A549 treated with Mapracorat at 1 μM for 4 hours (cell line): ENCODE measurements around the gene TNNC1. TPM values are rescaled to one million over a fixed set of nuclear protein-coding genes. Genes with fewer than 3 reads are reported as not detected.

Experiments
- total RNA-seq: library from RNA; stranded (reverse); fragments of 200-300 nt; extraction: Qiagen RNA extraction; gene quantifications from 5 replicates; pipeline ENCODE4 v1.2.3, GENCODE V29; 2022

Gene TNNC1
- 0.99 to 1.5 TPM (median 1.4 TPM) in 5 replicates for total RNA-seq

DNA sequence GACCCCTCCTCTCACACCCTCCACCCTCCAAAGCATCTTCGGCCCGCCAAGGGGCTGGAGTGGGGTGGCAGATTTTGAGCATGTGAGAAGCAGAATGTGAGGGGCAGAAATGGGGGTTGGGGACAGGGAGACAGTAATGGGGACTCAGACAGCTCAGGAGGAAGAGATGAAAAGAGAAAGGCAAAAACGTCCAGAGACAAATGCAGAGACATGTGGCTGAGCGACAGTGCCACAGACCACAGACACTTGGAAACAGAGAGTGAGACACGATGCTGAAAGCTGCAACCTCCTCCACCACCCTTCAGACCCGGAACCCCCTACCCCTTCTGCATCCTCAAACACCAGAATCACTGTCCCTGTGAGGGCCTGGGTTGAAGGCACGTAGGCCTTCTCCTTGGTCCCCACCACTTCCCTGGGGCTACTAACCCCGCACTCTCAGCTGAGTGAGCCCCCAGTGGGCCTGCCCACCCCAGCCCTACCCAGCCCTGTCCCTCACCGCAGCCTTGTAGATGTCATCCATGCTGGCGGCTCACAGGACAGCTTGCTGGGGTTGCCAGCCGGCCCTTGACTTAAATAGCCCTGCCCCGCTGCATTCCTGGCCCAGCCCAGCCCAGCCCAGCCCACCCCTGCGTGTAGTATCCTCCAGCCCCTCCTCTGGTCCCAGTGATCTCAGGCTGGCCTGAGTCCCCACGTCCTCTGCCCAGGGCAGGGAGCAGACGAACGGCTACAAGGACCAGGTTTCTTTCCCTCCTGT lies at the start of gene TNNC1:
TSS of gene TNNC1 (minus strand) at position 546 of the 754 bp plus-strand sequence. CDS start at position 520, 26 bp downstream.

DNA sequence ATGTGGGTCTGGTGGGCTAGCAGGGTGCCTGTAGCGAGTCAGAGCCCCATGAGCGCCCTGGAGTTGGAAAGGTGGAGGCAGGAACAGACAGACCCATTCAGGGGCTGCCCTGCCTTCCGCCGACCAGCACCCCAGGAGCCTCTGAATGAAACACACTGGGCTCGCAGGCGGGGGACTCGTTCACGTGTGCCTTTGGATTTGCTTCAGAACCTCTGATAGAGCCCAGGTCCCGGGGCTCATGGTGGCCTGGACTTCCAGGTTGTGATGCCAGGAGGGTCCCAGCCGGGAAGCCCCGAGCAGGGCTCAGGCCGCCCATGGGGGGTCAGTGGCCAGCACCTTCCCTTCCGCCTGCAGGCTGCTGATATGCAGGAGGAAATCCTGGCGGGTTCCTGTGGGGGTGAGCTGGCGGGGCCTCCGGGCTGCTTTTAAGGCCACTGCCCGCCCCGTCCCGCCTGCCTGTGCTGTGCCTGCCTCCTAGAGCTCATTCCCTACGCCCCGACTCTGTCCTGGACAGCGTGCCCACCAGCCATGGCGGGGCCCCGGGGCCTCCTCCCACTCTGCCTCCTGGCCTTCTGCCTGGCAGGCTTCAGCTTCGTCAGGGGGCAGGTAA lies 41.1 kb upstream of the TNNC1 start, which contains the start of gene STAB1:
TSS of gene STAB1 (plus strand) at position 453 of the 610 bp plus-strand sequence. CDS start at position 529, 76 bp downstream.

DNA sequence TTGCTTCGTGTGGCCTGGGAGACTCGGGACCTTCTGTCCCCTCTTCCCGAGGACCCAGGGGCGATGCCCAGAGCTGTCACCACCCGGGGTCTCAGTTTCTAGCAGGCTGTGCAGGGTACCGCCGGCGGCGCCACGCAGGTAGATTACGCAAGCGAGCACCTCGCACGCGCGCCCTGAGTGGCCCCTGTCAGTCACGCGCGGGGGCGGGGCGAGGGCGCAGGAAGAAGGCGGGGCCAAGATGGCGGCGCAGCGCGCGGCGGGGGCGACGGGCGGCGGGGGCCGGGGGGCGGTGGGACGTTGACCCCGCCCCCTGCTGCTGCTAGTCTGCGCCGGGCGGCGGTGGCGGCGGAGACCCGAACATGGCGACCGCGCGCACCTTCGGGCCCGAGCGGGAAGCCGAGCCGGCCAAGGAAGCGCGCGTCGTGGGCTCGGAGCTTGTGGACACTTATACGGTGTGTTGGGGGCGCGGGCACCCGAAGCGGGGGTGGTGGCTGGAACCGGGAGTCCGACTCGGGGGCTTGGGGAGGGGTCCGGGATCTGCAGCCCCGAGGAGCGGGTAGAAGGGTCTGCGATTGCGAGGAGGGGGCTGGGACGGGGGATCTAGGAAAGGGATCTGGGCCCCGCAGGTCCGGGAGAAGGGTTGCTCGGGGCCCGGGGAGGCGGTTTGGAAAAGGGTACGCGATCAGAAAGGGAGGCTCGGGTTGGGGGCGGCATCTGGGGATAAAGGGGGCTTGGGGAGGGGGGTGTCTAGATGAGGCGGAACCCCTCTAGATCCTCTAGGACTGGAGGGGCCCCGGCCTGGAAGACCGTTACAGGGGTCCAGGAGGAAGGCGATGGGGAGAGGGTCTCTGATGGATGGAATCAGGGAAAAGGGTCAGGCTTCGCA lies 1.7 kb upstream of the TNNC1 start, which contains the start of gene NISCH:
TSS of gene NISCH (plus strand) at position 322 of the 886 bp plus-strand sequence. CDS start at position 360, 38 bp downstream.

DNA sequence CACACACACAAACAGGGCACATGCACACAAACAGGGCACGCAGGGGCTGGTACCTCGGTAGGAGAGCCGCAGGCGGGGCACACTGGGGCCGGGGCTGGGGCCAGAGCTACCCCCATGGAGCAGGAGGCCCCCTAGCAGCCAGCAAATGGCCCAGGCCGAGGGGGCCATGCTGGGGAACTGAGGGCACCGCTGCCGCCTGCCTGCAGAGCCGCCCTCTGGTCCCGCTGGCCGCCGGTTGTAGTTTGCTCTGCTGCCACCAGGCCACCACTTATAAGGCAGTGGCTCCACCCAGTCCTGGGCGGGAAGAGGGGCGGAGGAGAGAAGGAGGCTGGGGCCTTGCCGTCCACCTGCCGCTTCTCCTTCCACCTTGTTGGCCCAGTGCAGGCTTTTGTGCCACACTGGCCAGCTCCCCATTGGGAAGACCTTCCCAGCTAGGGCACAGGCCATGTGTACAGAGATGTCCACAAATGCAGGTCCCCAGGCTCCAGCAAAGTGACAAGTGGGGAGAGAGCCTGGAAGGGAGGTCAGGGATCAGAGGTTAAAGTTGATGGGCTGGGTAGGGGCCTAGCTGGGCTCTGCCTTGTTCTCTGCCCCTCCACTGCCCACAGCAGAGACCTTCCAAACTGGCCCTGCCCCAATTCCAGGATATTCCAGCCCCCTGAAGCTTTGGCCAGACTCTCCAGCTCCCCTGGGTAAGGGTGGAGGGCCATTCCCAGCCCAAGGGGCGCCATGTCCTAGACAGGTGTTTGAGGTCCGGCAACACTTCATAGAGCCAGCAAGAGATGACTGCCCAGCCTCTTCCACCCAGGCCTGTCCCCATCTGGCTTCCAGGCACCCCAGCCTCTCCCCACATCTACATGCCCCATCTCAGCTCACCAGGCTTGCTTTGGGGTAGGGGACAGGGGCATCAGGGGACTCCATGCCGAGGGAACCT lies 8.7 kb downstream of the TNNC1 start, which contains the start of gene SEMA3G:
TSS of gene SEMA3G (minus strand) at position 244 of the 934 bp plus-strand sequence. CDS start at position 168, 76 bp downstream.

Other genes starting within 250 kb of the TNNC1 start
- gene TLR9, start 228.4 kb downstream of the TNNC1 start, total RNA-seq = 0.07 TPM in 1 of 5 replicates, not detected in the others
- gene TWF2, start 214.9 kb downstream of the TNNC1 start, total RNA-seq = 58.6 to 74.2 TPM (median 73.5 TPM) in 5 replicates
- 4.0 to 4.9 TPM (median 4.5 TPM) in 5 replicates for gene PPM1M, start 208.3 kb downstream of the TNNC1 start, total RNA-seq
- 45.3 to 53.7 TPM (median 50.9 TPM) in 5 replicates for gene WDR82, start 175.4 kb downstream of the TNNC1 start, total RNA-seq
- gene GLYCTK, start 166.2 kb downstream of the TNNC1 start, total RNA-seq = 2.9 to 4.9 TPM (median 4.6 TPM) in 5 replicates
- 0.66 to 0.92 TPM (median 0.81 TPM) in 5 replicates for gene DNAH1, start 137.7 kb downstream of the TNNC1 start, total RNA-seq
- gene BAP1, start 44.0 kb downstream of the TNNC1 start, total RNA-seq = 28.5 to 40.9 TPM (median 38.8 TPM) in 5 replicates
- gene PHF7, start 43.4 kb downstream of the TNNC1 start, total RNA-seq = 2.9 to 4.5 TPM (median 3.4 TPM) in 5 replicates
- 0.04 to 0.12 TPM (median 0.06 TPM) in 5 replicates for gene SEMA3G, start 8.9 kb downstream of the TNNC1 start, total RNA-seq
- gene NISCH, start 1.6 kb upstream of the TNNC1 start, total RNA-seq = 10.0 to 15.4 TPM (median 15.0 TPM) in 5 replicates
- 0.05 to 0.16 TPM (median 0.08 TPM) in 3 of 5 replicates, not detected in the others for gene STAB1, start 41.3 kb upstream of the TNNC1 start, total RNA-seq
- gene NT5DC2, start 79.8 kb upstream of the TNNC1 start, total RNA-seq = 81.1 to 105 TPM (median 99.5 TPM) in 5 replicates
- gene UQCC5, start 82.6 kb upstream of the TNNC1 start, total RNA-seq = 58.0 to 69.5 TPM (median 61.0 TPM) in 5 replicates
- 10.6 to 15.6 TPM (median 15.1 TPM) in 5 replicates for gene PBRM1, start 231.9 kb upstream of the TNNC1 start, total RNA-seq
- gene GNL3, start 232.0 kb upstream of the TNNC1 start, total RNA-seq = 89.6 to 138 TPM (median 91.0 TPM) in 5 replicates